NCI-H446 treated with DMSO at 0.1 percent for 48 hours (cell line): ENCODE results near the gene RCAN1.
"Not testable (repeated sequence)": the region's sequence is repeated elsewhere in the genome, so short reads cannot be mapped to it uniquely, and the experiment has no call there.

ENCODE experiments used
- DNase-seq: peaks from one replicate; lab custom pipeline; 2025; lab: John Stamatoyannopoulos, UW

Gene RCAN1

GRCh38 chr21:34514576-34515115 lies 100.3 kb downstream of the RCAN1 start:
- no peak for DNase-seq

- no peak for DNase-seq
Measured at GRCh38 chr21:34513129-34513675, 101.7 kb downstream of the RCAN1 start.

DNA sequence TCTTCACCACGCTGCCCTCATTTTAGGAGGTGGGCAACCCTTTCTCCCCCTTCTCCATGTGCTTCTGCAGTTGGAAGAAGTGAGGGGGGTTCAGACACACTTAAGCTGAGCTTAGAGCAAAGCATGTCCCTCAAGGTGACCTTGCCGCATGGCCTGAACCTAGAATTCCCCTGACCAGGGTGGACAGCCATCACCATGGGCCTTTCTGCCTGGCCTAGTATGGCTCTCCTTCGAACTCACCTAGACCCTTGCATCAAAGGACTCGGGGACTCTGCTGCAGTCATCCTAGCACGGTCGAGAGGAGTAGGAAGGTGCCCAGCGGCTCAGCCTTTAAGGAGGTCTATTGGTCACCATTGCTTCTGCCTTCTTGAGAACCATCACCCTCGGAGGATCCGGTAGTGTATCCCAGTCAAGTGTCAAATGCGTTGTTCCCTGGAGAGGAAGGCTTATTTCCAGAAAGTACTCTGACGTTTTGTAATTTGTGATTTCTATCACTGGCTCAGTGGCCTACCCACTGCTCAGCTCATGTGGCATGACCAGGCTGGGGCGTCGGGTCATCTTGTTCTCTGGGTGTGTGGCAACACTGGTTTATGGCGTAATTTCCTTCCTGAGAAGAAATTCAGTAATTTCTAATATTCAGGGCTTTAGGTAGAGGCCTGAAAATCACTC lies 103.0 kb downstream of the RCAN1 start, which contains the start of gene KCNE1:
Gene KCNE1, minus strand, starts transcription at position 424 of the 669 bp plus-strand sequence. CDS start 62,576 bp downstream, outside the sequence.
- no peak for DNase-seq

DNA sequence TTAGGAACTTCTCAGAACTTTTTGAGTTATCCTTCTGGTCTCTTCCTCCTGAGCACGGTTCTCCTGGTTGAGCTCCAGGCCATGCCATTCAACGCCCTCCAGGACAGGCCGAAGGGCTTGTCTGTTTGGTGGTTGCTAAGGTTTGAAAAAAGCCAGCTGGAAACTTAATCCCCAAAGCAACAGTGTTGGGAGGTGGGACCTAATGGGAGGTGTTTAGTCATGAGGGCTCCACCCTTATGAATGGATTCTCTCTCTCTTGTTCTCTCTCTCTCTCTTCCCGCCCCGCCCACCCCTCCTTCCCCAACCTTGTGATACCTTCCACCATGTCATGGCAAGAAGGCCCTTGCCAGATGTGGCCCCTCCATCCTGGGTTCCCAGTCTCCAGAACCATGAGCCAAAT lies 103.7 kb downstream of the RCAN1 start:
- DNase-seq: no peak

GRCh38 chr21:34510148-34511142 lies 104.5 kb downstream of the RCAN1 start:
- no peak for DNase-seq

GRCh38 chr21:34509151-34509550 lies 105.8 kb downstream of the RCAN1 start:
- DNase-seq: no peak

DNA sequence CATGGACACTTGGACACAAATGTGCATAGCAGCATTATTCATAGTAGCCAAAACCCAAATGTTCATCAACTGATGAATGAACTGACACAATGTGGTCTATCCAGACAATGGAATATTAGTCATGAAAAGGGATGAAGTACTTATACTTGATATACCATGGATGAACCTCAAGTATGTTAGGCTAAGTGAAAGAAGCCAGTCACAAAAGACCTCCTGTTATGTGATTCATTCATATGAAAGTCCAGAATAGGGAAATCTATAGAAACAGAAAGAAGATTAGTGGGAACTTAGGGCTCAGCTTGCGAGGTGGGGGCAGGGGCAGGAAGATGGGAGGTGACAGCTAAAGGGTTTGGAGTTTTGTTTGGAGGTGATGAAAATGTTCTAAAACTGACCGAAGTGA lies 110.3 kb downstream of the RCAN1 start:
- no peak for DNase-seq

- DNase-seq: no peak
Measured at GRCh38 chr21:34502480-34503106, 112.3 kb downstream of the RCAN1 start.

DNA sequence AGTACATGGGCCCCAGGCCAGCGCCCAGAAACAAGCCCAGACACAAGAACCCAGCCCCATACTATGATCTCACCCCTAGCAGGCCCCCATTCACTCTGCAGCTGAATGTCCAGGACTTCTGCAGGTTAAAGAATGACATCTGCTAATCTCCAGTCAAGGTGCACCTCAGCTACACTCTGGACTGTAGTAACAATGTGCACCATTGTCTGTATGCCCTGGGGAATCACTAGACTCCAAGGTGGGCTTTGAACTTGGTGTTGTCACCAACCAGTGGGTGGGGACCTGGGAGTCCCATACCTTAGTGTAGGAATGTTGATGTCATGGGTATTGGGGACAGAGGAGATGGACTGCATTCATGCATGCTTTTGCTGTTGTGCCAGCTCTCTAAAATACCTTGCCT lies 113.2 kb downstream of the RCAN1 start:
- DNase-seq: no peak

- DNase-seq: no peak
Measured at GRCh38 chr21:34500191-34500590, 114.7 kb downstream of the RCAN1 start.

DNA sequence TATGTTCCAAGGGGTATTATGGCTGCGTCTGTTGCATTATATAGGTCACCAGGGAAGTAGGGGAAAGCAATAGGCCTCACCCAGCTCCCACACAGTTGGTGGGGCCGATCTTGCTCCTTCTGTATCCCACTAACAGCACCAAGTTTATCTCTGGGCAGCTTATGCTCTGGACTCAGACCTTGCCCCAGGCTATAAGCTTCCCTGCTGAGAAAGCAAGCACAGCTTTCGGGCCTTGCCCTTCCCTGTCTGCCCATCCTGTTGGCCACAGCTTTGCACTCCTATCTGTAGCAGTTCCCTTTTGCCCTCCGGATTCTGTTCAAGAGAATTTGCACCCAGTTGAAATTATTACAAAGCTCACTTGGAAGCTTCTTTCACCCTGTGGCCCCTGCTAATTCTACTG lies 115.8 kb downstream of the RCAN1 start:
- DNase-seq: no peak

DNA sequence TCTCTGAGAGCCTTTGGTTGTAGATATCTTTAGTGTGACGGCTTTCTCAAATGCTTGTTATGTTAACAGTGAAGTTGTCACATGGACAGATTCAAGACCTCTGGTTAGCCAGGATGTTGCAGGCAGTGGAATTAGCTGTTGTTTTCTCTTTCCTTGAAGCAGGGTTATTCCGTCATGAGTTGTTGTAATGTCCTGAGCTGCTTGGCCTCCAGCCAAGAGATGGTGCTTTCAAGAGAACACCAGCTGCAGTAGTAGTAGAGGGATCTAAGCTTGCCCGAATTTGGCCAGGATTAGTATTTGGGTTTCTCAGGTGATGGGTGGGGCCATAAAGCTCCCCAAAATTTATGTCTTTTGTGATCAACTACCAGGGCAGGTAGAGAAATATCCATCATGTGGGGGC lies 116.3 kb downstream of the RCAN1 start:
- DNase-seq: no peak

- DNase-seq: not testable (repeated sequence)
Measured at GRCh38 chr21:34483854-34484253, 131.1 kb downstream of the RCAN1 start.

DNA sequence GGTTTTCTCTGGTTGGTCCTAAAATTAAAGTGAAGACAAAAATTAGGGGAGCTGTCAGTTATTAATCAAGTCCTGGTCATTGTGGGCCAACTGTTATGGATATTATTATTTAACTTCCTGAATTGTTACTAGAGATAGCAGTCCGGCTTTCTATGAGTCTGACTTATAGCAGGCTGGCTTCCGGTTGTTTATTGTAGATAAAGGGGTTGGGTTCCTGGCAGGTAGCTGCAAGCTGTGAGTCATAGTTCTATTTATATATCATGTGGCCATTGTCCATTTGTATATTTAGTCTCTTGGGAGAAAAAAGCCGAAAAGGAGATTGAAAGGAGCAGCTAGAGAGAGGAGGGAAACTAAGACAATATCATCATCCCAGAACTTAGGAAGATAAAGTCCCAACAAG lies 131.5 kb downstream of the RCAN1 start:
- not testable (repeated sequence) for DNase-seq

GRCh38 chr21:34467333-34467732 lies 147.6 kb downstream of the RCAN1 start:
- DNase-seq: not testable (repeated sequence)
